ENCODE results near the gene GRSF1.
"Not testable (repeated sequence)": the region's sequence is repeated elsewhere in the genome, so short reads cannot be mapped to it uniquely, and the experiment has no call there.

GRCh38 chr4:70769396-70769795 is 70.3 kb downstream of the GRSF1 start:
- not testable (repeated sequence) for TF ChIP-seq CTCF, POLR2A, POLR2AphosphoS5, EP300 (IDR thresholded peaks at IDR 0.05)

Data from upper lobe of left lung (tissue), 4 donors.